HEK293 (cell line): Measurements from ENCODE around the gene OGFOD1.

Experiments
- CTCF ChIA-PET: fragments of 350-600 bp; formaldehyde crosslinking; extraction: SDS; loops from one replicate; lab custom pipeline; 2021; ENCODE audit warnings: antibody characterized with exemption; lab: Yijun Ruan, JAX
- POLR2A ChIA-PET: fragments of 300-600 bp; formaldehyde crosslinking; extraction: SDS; loops from one replicate; lab custom pipeline; 2020; ENCODE audit warnings: antibody characterized with exemption, inconsistent platforms; lab: Yijun Ruan, JAX
- H3K27ac ChIP-seq: fragments of 200-500 bp; sonication (Bioruptor generic); 2 replicates; pipeline ENCODE4 v1.5.1; 2014; ENCODE audit warnings: low read depth, low read length, control low read depth, inconsistent platforms; ENCODE audit errors: extremely low read depth
- H3K36me3 ChIP-seq, 2 experiments: fragments of 200-500 bp in 1 of 2; sonication (Bioruptor generic) in 1 of 2; 1 replicate in 1 of 2; 2 replicates in 1 of 2; pipeline ENCODE4 v1.5.1; 2014 to 2017; ENCODE audit warnings: inconsistent platforms in 2 of 2, low read length in 2 of 2; ENCODE audit not compliant: control insufficient read depth in 2 of 2, insufficient read depth in 1 of 2
- H3K4me1 ChIP-seq: fragments of 200-500 bp; sonication (Bioruptor generic); 2 replicates; pipeline ENCODE4 v1.5.1; 2014; ENCODE audit warnings: mild to moderate bottlenecking, low read length, inconsistent platforms; ENCODE audit not compliant: control insufficient read depth, insufficient read depth
- H3K4me3 ChIP-seq: 2 replicates; pipeline ENCODE4 v1.5.1; 2011; ENCODE audit warnings: low read depth, mild to moderate bottlenecking, control low read depth, low read length, moderate library complexity
- H3K9me3 ChIP-seq: fragments of 200-500 bp; sonication (Bioruptor generic); 2 replicates; pipeline ENCODE4 v1.5.1; 2014; ENCODE audit warnings: low read depth, low read length, inconsistent platforms; ENCODE audit not compliant: control insufficient read depth, insufficient read depth
- BCL11B ChIP-seq: fragments of 450-650 bp; formaldehyde crosslinking; IDR thresholded peaks from 2 replicates; pipeline ENCODE4 v1.5.1; 2016; ENCODE audit warnings: low read depth, missing biosample characterization, missing genetic modification characterization
- GLI2 ChIP-seq: fragments of 450-650 bp; formaldehyde crosslinking; IDR thresholded peaks from 2 replicates; pipeline ENCODE4; 2017; ENCODE audit warnings: missing biosample characterization, missing genetic modification characterization, low read depth, borderline replicate concordance
- HOXD13 ChIP-seq: sonication (generic); formaldehyde crosslinking; IDR thresholded peaks from 2 replicates; pipeline ENCODE4 v1.8.0; 2022; ENCODE audit warnings: missing genetic modification reagents, borderline replicate concordance
- REST ChIP-seq: fragments of 450-650 bp; formaldehyde crosslinking; IDR thresholded peaks from 2 replicates; pipeline ENCODE4 v1.5.1; 2016; ENCODE audit warnings: missing biosample characterization, missing genetic modification characterization
- SETDB1 ChIP-seq: IDR thresholded peaks from one replicate; pipeline ENCODE4 v1.6.1; 2017; ENCODE audit warnings: mild to moderate bottlenecking, low read length, moderate library complexity, mixed read lengths; ENCODE audit not compliant: insufficient read length
- YY2 ChIP-seq: fragments of 450-650 bp; formaldehyde crosslinking; IDR thresholded peaks from 2 replicates; pipeline ENCODE4 v1.5.1; 2016; ENCODE audit warnings: missing biosample characterization, missing genetic modification characterization
- ZBTB17 ChIP-seq: fragments of 450-650 bp; formaldehyde crosslinking; IDR thresholded peaks from 2 replicates; pipeline ENCODE4 v1.5.1; 2016; ENCODE audit warnings: missing biosample characterization, missing genetic modification characterization
- ZFP41 ChIP-seq: fragments of 450-650 bp; formaldehyde crosslinking; IDR thresholded peaks from 2 replicates; pipeline ENCODE4 v1.5.1; 2016; ENCODE audit warnings: missing biosample characterization, missing genetic modification characterization, borderline replicate concordance
- ZNF10 ChIP-seq: fragments of 450-650 bp; formaldehyde crosslinking; IDR thresholded peaks from 2 replicates; pipeline ENCODE4 v1.5.1; 2017; ENCODE audit warnings: missing biosample characterization, missing genetic modification characterization
- ZNF133 ChIP-seq: fragments of 450-650 bp; formaldehyde crosslinking; IDR thresholded peaks from 2 replicates; pipeline ENCODE4 v1.5.1; 2016; ENCODE audit warnings: missing biosample characterization, missing genetic modification characterization
- ZNF16 ChIP-seq: fragments of 450-650 bp; formaldehyde crosslinking; IDR thresholded peaks from 2 replicates; pipeline ENCODE4 v1.5.1; 2016; ENCODE audit warnings: low read depth, missing biosample characterization, missing genetic modification characterization
- ZNF184 ChIP-seq: fragments of 450-650 bp; IDR thresholded peaks from 2 replicates; pipeline ENCODE4 v1.5.1; 2018; ENCODE audit warnings: missing biosample characterization, mild to moderate bottlenecking, missing genetic modification characterization
- ZNF211 ChIP-seq: fragments of 450-650 bp; formaldehyde crosslinking; IDR thresholded peaks from 2 replicates; pipeline ENCODE4 v1.5.1; 2016; ENCODE audit warnings: low read depth, missing biosample characterization, missing genetic modification characterization
- ZNF514 ChIP-seq: fragments of 450-650 bp; formaldehyde crosslinking; IDR thresholded peaks from 2 replicates; pipeline ENCODE4 v1.5.1; 2016; ENCODE audit warnings: missing biosample characterization, missing genetic modification characterization
- ZNF548 ChIP-seq: fragments of 450-650 bp; formaldehyde crosslinking; IDR thresholded peaks from 2 replicates; pipeline ENCODE4 v1.5.1; 2016; ENCODE audit warnings: missing biosample characterization, missing genetic modification characterization
- ZNF561 ChIP-seq: fragments of 450-650 bp; IDR thresholded peaks from 2 replicates; pipeline ENCODE4 v1.5.1; 2018; ENCODE audit warnings: missing biosample characterization, missing genetic modification characterization, borderline replicate concordance
- ZNF596 ChIP-seq: fragments of 450-650 bp; IDR thresholded peaks from 2 replicates; pipeline ENCODE4 v1.5.0; 2018; ENCODE audit warnings: missing biosample characterization, mild to moderate bottlenecking, missing genetic modification characterization, moderate library complexity
- ZNF677 ChIP-seq: fragments of 450-650 bp; IDR thresholded peaks from 2 replicates; pipeline ENCODE4 v1.5.0; 2018; ENCODE audit warnings: missing biosample characterization, mild to moderate bottlenecking, missing genetic modification characterization, moderate library complexity
- ZNF692 ChIP-seq: fragments of 450-650 bp; formaldehyde crosslinking; IDR thresholded peaks from 2 replicates; pipeline ENCODE4 v1.5.1; 2016; ENCODE audit warnings: missing biosample characterization, missing genetic modification characterization
- ZNF785 ChIP-seq: fragments of 450-650 bp; formaldehyde crosslinking; IDR thresholded peaks from 2 replicates; pipeline ENCODE4 v1.5.1; 2016; ENCODE audit warnings: missing biosample characterization, missing genetic modification characterization
- TF ChIP-seq, protein P1 (sequence below): fragments of 450-650 bp; formaldehyde crosslinking; IDR thresholded peaks from 2 replicates; pipeline ENCODE4 v1.5.1; 2016; ENCODE audit warnings: missing biosample characterization, missing genetic modification characterization

Gene OGFOD1

DNA sequence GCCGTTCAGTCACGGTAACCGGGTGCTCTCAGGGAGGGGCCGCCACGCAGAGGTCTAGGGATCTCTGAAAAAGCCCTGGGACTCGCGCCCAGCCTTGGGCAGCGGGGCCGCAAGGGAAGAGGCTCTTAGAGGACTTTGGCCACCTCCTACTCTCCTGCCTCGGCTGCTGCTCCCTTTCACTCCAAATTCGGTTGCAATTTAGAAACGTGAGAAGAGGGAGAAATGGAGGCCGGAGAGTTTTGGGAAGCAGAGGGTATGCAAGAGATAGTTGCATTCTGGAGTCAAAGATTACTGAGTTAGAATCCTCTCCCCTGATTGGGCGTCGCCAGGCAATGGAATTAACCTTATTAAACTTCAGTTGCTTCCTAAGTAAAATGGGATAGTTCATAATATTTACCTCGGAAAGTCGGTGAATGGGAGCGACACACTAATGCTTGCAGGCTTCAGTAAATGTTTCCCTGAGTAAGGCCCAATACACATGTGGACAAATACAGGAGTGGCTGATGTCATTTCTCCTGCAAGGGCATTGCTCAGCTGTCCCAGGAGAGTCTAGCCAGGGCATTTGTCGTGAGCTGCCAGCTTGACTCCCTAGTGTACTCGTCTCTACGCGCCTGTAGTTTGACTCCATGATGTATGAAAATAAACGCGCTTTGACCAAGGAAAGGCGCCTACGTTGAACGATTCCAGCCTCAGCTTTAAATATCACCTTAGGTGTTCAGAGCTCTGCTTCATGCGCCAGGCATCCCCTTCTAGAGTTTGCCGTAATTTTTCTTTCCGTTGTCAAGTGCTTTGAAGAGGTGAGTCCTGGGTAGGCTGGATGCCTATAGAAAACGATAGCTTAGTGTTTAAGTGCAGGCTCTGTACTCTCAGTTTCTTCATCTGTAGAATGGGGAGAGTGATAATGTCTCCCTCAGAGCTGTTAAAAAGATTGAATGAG lies 667 bp downstream of the OGFOD1 start (continued):
- TF ChIP-seq SETDB1: no peak
- no peak for TF ChIP-seq ZNF677
- no peak for TF ChIP-seq ZNF133
- TF ChIP-seq ZNF785 (tag by site-specific recombination): no peak
- TF ChIP-seq ZNF692 (tag by site-specific recombination): no peak
- no peak for TF ChIP-seq BCL11B (tag by site-specific recombination)
- TF ChIP-seq ZFP41 (tag by site-specific recombination): no peak
- TF ChIP-seq ZNF16 (tag by site-specific recombination): no peak
- no peak for TF ChIP-seq GLI2 (tag by site-specific recombination)
- TF ChIP-seq HOXD13 (CRISPR knock-in tag): no peak
- no peak for TF ChIP-seq YY2 (tag by site-specific recombination)

GRCh38 chr16:56457927-56458470 lies 6.6 kb downstream of the OGFOD1 start:
- CTCF ChIA-PET: interaction anchor here (0.6 kb wide), 1 partner anchor 11 kb away, joined by 4 read pairs; no protein-coding TSS in a partner anchor
- TF ChIP-seq ZNF548 (tag by site-specific recombination): no peak
- no peak for TF ChIP-seq ZNF10
- no peak for TF ChIP-seq ZNF184
- TF ChIP-seq ZNF514: no peak
- no peak for TF ChIP-seq ZBTB17 (tag by site-specific recombination)
- TF ChIP-seq REST (tag by site-specific recombination): no peak
- TF ChIP-seq ZNF596 (tag by site-specific recombination): no peak
- TF ChIP-seq, protein P1, sequence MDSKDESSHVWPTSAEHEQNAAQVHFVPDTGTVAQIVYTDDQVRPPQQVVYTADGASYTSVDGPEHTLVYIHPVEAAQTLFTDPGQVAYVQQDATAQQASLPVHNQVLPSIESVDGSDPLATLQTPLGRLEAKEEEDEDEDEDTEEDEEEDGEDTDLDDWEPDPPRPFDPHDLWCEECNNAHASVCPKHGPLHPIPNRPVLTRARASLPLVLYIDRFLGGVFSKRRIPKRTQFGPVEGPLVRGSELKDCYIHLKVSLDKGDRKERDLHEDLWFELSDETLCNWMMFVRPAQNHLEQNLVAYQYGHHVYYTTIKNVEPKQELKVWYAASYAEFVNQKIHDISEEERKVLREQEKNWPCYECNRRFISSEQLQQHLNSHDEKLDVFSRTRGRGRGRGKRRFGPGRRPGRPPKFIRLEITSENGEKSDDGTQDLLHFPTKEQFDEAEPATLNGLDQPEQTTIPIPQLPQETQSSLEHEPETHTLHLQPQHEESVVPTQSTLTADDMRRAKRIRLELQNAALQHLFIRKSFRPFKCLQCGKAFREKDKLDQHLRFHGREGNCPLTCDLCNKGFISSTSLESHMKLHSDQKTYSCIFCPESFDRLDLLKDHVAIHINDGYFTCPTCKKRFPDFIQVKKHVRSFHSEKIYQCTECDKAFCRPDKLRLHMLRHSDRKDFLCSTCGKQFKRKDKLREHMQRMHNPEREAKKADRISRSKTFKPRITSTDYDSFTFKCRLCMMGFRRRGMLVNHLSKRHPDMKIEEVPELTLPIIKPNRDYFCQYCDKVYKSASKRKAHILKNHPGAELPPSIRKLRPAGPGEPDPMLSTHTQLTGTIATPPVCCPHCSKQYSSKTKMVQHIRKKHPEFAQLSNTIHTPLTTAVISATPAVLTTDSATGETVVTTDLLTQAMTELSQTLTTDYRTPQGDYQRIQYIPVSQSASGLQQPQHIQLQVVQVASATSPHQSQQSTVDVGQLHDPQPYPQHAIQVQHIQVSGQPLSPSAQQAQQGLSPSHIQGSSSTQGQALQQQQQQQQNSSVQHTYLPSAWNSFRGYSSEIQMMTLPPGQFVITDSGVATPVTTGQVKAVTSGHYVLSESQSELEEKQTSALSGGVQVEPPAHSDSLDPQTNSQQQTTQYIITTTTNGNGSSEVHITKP (tag by site-specific recombination): no peak
- TF ChIP-seq ZNF211 (tag by site-specific recombination): no peak
- no peak for TF ChIP-seq ZNF561
- Histone ChIP-seq H3K27ac (no peak overlapping the region), H3K4me3 (no peak overlapping the region), H3K4me1 (no peaks in the 10 kb centered on the region), H3K9me3 (no peaks in the 10 kb centered on the region), H3K36me3 (peaks cover 54 to 91% of the 10 kb centered on the region in 2 experiments)
- POLR2A ChIA-PET: no interaction called here
